SK-MEL-5 (cell line): ENCODE measurements around the gene CYB5R2. TPM values are rescaled to one million over a fixed set of nuclear protein-coding genes. Genes with fewer than 3 reads are reported as not detected.

Experiments
- DNase-seq: peaks from one replicate; pipeline ENCODE4 v3.0.0-alpha.2; 2016; ENCODE audit warnings: low read depth, low spot score
- in situ Hi-C: cut with HindIII; loops from 2 replicates; pipeline ENCODE4 v1.10.0; 2016; ENCODE audit warnings: low sequenced_read_pairs, high pct_unique_total_duplicates, low pct_unique_long_range_greater_than_20kb
- total RNA-seq: library from RNA; depleted of rRNA; stranded (reverse); fragments of >200 nt; shearing (Covaris generic); gene quantifications from 2 replicates; pipeline ENCODE4 v1.2.3, GENCODE V29; 2014; rRNA removed

CYB5R2 gene
- total RNA-seq, 1 experiment from 2014 or later: 33.3 TPM

DNA sequence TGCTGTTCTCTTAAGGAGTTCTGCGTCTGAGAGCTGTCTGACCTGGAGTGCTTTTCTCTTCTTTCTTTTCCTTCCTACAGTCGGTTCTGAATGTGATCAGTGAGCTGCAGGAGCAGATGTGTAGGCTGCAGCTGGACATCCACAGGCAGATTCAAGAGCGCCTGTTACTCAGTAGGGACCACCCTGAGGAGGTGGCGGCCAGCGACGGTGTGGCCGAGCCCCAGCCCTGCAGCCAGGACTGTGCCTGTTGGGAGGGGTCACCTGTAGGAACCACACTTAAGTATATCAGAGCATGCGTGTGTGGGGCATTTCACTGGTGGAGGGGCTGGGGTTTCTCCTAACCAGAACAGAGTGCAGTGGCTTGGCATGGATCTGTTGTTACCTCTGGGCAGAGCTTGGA, 56.3 kb downstream of the CYB5R2 start:
- no peak for DNase-seq
- in situ Hi-C loops: no loop called here

Other genes starting within 250 kb of the CYB5R2 start
- gene OLFML1, start 188.0 kb downstream of the CYB5R2 start, total RNA-seq: not detected in 2 replicates
- gene PPFIBP2, start 159.5 kb downstream of the CYB5R2 start, total RNA-seq: 23.6 and 27.6 TPM in 2 replicates
- gene OVCH2, start 33.0 kb upstream of the CYB5R2 start, total RNA-seq: not detected in 2 replicates
- not detected in 2 replicates for gene OR5P2, start 123.4 kb upstream of the CYB5R2 start, total RNA-seq
- gene OR5P3, start 157.3 kb upstream of the CYB5R2 start, total RNA-seq: not detected in 2 replicates